HL-60/S4 (cell line): ENCODE data around the gene ZNF747.
"Not testable (repeated sequence)": the region's sequence is repeated elsewhere in the genome, so short reads cannot be mapped to it uniquely, and the experiment has no call there.

Experiments used
- in situ Hi-C: fragments of 300-500 bp; cut with MboI; formaldehyde crosslinking; loops from 2 replicates; pipeline ENCODE4 v1.14.3; 2022; ENCODE audit warnings: low sequenced_read_pairs

ZNF747 gene

DNA sequence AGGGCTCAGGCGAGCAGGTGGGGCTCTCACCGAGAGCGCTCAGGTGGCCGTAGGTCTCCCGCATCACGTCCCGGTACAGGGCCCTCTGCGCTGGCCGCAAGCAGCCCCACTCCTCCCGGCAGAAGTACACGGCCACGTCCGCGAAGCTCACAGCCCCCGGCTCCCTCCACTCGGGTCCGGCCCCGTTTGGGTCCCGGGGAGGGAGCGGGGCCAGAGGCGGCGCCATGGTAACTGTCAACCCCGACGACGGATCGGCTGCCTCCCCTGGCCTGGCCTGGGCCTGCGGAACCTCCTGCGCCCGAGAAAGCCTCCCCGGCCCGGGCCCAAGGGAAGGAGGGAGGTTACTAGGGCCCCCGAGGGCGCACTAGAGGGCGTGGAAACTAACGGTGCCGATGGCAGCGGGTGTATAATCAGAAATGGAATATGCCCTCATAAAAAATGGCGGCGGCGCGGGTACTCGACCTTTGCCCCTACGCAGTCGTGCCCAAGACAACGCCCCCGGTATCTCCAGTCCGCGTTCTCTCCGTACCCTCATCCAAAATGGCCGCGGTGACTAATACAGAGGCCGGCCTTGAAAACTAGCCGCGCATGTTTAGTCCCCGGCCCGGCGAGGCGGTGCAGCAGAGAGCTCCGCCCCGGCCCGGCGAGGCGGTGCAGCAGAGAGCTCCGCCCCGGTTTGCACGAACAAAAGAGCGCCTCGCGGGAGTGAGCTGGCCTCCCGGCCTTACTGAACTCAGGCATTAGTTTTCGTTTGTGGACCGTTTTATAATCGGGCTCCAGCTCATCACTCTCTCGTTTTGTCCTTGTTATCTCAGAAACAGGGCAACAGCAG, 23.5 kb upstream of the ZNF747 start, which contains the start of gene ZNF764:
Gene ZNF764 (minus strand): TSS at position 418 of the 832 bp plus-strand sequence. CDS start 192 bp downstream, at position 226.
- in situ Hi-C loops: no loop called here

GRCh38 chr16:30557707-30557956, 23.0 kb upstream of the ZNF747 start:
- in situ Hi-C loops: no loop called here

GRCh38 chr16:30556125-30556473, 21.4 kb upstream of the ZNF747 start:
- in situ Hi-C loops: no loop called here

GRCh38 chr16:30555315-30556124, 20.9 kb upstream of the ZNF747 start:
- in situ Hi-C loops: no loop called here

DNA sequence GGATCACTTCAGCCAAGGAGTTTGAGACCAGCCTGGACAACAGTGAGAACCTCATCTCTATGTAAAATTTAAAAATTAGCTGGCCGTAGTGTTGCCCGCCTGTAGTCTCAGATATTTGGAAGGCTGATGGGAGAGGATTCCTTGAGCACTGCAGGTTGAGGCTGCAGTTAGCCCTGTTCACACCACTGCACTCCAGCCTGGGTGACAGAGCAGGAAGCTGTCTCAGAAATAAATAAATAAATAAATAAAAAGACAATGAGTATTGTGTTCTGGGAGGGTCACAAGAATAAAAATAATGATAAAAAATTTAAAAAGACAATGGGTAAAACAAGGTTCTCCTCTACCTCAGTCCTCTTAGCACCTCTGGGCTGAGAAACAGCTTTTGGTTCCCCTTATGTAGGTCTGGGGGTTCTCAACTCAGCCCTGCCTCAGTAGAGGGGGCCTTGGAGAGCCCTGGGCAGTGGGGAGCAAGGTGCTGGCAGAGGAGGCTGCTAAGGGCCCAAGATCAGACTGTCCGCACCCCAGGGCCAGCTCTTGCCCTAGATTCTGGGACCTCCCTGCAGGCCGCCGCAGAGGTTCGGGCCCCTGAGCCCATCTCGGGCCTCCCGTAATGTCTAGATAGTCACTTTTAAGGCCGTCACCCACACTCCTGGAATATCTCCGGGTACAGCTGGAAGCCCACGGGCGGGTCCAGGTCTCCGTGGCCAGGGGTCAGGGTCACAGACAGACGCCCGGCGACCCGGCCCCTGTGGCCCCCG, 20.1 kb upstream of the ZNF747 start:
- in situ Hi-C loops: no loop called here

DNA sequence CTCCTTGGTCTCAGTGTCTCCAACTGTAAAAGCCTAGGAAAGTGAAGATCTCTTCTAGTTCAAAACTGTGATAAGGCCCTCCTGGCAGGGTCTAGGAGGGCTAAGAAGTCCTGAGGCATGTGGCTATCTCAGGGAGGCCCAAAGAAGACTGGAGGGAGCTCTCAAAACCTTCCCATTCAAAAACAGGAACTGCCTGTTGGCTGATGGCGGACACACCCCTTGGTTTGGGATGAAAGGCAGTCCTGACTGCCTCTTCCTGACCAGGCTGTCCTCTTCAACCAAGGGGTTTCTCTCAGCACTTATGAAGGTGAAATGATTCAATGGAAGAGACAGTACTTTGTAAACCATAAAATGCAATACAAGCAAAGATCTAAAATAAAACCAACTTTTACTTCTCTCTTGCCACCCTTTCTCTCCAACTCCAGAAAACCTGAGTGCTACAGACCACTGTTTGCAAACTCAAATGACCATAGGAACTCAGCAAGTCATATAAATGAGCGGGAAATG, 18.8 kb upstream of the ZNF747 start:
- in situ Hi-C loops: no loop called here

- in situ Hi-C loops: no loop called here
Measured at GRCh38 chr16:30552956-30553355, 18.3 kb upstream of the ZNF747 start.

DNA sequence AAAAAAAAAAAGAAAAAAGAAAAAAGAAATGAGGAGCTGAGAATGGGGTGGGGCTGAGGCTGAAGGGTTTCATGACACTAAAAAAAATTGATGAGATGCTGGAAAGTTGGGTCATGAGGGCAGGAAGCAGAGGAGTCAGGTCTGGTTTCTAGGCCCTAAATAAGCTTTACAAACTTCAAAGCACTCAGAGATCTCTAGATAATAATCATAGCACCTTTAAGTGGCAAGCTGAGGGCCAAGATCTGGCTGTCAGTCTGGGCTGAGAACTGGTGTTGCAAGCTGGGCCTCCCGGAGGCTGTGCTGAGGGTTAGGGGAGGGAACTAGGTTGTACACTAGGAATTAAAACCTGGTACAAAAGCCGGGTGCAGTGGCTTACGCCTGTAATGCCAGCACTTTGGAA, 17.1 kb upstream of the ZNF747 start:
- in situ Hi-C loops: no loop called here

- in situ Hi-C loops: no loop called here
Measured at GRCh38 chr16:30548416-30549253, 14.0 kb upstream of the ZNF747 start.

- in situ Hi-C loops: no loop called here
Measured at GRCh38 chr16:30546115-30546514, 11.5 kb upstream of the ZNF747 start.

GRCh38 chr16:30543067-30543466, 8.4 kb upstream of the ZNF747 start:
- in situ Hi-C loops: no loop called here

DNA sequence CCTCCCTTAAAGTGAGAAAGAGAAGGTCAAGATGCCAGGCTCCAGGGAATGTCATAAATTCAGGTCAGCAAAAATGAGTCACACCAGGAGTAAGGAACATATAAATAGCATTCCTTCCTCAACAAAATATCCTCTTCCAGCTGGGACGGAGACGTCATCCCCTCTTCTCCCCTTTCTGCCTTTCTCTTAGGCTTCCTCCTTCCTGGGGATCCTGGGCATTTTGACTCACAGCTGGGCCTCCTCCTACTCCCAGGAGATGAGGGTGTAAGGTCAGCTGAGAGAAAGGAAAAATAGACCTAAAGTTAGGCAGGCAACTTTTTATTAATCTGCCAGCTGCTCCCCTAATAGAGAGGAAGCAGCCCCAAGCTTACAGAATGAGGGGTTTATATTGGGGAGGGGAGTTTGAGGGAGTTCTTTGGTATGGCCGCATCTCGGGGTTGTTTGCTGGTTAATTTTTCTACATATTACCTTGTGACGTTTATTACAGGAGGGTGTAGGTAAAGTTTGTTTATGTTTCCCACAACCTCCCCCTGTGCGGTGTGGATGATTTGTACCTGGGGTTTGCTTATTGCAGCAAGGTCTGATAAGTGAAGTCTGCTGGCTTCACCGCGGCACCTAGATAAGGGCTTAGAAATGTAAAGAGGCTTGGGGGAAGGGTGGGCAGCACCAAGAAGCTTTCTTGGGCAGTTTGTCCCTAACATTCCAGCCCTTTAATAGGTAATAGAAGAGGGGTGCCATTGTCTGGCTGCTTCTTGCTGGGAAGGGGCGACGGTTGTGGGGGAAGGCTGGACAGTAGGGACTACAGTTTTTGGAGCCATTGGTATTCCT, 7.1 kb upstream of the ZNF747 start:
- in situ Hi-C loops: no loop called here

DNA sequence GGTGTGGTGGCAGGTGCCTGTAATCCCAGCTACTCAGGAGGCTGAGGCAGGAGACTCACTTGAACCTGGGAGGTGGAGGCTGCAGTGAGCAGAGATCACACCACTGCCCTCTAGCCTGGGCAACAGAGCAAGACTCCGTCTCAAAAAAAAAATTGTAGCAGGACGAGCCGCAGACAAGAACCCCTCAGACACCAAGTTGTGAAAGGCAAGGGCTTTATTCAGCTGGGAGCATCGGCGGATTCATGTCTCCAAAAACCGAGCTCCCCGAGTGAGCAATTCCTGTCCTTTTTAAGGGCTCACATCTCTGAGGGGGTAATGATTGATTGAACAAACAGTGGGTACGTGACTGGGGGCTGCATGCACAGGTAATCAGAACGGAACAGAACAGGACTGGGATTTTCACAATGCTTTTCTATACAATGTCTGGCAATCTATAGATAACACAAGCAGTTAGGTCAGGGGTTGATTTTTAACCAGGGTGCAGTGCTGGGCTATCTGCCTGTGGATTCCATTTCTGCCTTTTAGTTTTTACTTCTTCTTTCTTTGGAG, 6.3 kb upstream of the ZNF747 start:
- in situ Hi-C loops: not testable (repeated sequence)

DNA sequence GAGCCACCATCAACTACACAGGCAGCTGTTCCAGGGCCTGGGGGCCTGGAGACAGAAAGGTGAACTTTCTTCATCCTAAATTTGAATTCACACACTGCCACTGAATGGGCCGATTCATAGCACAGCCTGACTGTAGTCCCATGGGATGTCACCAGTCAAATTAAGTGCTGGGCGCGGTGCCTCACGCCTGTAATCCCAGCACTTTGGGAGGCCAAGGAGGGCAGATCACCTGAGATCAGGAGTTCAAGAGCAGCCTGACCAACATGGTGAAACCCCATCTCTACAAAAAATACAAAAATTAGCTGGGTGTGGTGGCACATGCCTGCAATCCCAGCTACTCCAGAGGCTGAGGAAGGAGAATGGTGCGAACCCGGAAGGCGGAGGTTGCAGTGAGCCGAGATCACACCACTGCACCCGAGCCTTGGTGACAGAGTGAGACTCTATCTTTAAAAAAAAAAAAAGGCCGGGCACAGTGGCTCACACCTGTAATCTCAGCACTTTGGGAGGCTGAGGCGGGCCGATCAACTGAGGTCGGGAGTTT, 5.4 kb upstream of the ZNF747 start:
- in situ Hi-C loops: not testable (repeated sequence)

DNA sequence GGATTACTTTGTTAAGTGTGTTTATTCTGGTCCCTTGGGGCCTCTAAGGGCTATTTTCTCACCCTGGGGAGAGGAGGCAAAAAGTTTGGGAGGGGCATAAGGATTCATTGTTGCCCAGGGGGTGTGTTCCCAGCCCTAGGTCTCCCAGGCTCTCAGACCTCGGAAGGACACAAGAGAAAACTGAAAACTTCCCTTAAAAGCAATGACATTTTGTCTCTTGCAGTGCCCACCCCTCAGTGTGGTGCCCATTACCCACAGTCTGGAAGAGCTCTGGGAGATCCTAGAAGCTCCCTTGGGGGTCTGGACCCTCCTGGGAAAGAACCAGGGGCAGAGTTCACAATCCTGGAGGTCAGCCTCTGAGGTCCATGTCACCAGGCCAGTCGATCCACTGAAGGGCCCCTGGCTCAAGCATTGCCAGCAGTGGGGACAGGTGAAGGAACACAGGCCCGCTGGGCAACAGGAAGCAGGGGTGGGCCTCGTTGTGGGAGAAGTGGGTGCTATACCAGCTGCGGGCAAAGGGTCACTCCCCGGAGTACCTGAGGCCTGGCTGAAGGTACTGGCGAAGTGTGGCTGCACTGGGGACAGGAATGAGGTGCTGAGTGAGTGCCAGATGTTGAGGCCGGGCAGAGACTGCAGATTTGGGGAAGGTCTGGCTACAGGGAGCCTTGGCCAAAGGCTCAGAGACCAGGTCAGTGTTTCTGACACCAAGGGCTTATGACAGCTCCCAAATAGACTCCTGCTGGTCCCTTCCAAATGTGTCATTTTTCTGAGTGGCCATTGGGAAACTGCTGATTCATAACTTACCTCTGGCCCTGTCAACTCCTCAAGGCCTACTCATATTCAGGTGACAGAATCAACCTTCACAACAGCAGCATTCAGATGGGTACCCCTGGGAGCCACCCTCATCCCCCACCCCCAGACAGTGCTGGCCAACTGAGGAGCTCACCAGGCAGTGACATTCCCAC, 4.6 kb upstream of the ZNF747 start:
- in situ Hi-C loops: no loop called here

DNA sequence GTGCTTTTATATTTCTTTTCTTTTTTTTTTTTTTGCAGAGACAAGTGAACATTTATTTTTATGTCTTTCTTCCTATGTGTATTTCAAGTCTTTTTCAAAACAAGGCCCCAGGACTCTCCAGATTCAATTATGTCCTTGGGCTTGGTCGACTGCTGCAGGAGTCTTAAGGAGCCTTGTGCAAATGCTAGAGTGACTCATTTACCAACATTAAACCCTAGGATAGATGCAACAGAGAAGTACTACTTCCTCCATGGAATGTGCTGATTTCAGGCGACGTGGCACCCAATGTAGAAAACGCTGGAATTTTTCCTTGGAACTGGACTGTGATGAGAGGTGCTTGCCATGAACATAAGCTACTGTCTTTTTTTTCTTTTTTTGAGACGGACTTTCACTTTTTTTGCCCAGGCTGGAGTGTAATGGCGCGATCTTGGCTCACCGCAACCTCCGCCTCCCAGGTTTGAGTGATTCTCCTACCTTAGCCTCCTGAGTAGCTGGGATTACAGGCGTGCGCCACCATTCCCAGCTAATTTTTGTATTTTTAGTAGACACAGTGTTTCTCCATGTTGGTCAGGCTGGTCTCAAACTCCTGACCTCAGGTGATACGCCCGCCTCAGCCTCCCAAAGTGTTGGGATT, 1.9 kb upstream of the ZNF747 start:
- in situ Hi-C loops: not testable (repeated sequence)

- in situ Hi-C loops: no loop called here
Measured at GRCh38 chr16:30535777-30536190, 1.1 kb upstream of the ZNF747 start.
